GM19239 (cell line): ENCODE measurements around the gene MYO5C.
"Not testable (repeated sequence)": the region's sequence is repeated elsewhere in the genome, so short reads cannot be mapped to it uniquely, and the experiment has no call there.

Source experiments
- DNase-seq: peaks from one replicate; pipeline ENCODE4 v3.0.0; 2011; ENCODE audit warnings: low spot score; ENCODE audit not compliant: insufficient read length
- FAIRE-seq: peaks from 2 replicates; lab custom pipeline; 2011; peaks lifted over from hg19 to GRCh38; lab: Jason Lieb, UNC

The MYO5C gene

GRCh38 chr15:52183562-52184173 is 111.9 kb downstream of the MYO5C start:
- FAIRE-seq = peak; percentile 70
- no peak for DNase-seq

GRCh38 chr15:52181938-52182780 is 113.4 kb downstream of the MYO5C start:
- no peak for DNase-seq
- no peak for FAIRE-seq

GRCh38 chr15:52180851-52181450 is 114.7 kb downstream of the MYO5C start:
- DNase-seq (no peak), FAIRE-seq (no peak)

GRCh38 chr15:52180196-52180835 is 115.3 kb downstream of the MYO5C start:
- FAIRE-seq (peak; percentile 86), DNase-seq (peak; percentile 48)

GRCh38 chr15:52179278-52180195 is 116.1 kb downstream of the MYO5C start:
- DNase-seq = peak; percentile 80
- peak; percentile 96 for FAIRE-seq

GRCh38 chr15:52178765-52179164 is 116.8 kb downstream of the MYO5C start:
- FAIRE-seq (peak; percentile 52), DNase-seq (no peak)

- no peak for DNase-seq
- FAIRE-seq = no peak
These were observed 122.7 kb downstream of the MYO5C start for GRCh38 chr15:52172869-52173268.

- FAIRE-seq = no peak
- DNase-seq = no peak
These were observed 123.8 kb downstream of the MYO5C start for GRCh38 chr15:52171807-52172206.

GRCh38 chr15:52171386-52171785 is 124.2 kb downstream of the MYO5C start:
- DNase-seq (no peak), FAIRE-seq (no peak)

- DNase-seq, FAIRE-seq: not testable (repeated sequence)
These were observed 125.4 kb downstream of the MYO5C start for GRCh38 chr15:52170199-52170598.

GRCh38 chr15:52165494-52166131 is 130.0 kb downstream of the MYO5C start:
- DNase-seq, FAIRE-seq: not testable (repeated sequence)

GRCh38 chr15:52164631-52165265 is 130.9 kb downstream of the MYO5C start:
- DNase-seq (no peak), FAIRE-seq (no peak)

- DNase-seq (no peak), FAIRE-seq (no peak)
These were observed 132.0 kb downstream of the MYO5C start for GRCh38 chr15:52163321-52164190.

- DNase-seq = no peak
These were observed 132.7 kb downstream of the MYO5C start for GRCh38 chr15:52162876-52163275.

GRCh38 chr15:52162260-52162659 is 133.3 kb downstream of the MYO5C start:
- no peak for FAIRE-seq

More at GRCh38 chr15:52162876-52163275, 132.7 kb downstream of the MYO5C start:
- no peak for FAIRE-seq

GRCh38 chr15:52161406-52161966 is 134.1 kb downstream of the MYO5C start:
- DNase-seq = no peak
- no peak for FAIRE-seq

More at GRCh38 chr15:52162260-52162659, 133.3 kb downstream of the MYO5C start:
- DNase-seq = no peak

- FAIRE-seq = no peak
- no peak for DNase-seq
These were observed 136.0 kb downstream of the MYO5C start for GRCh38 chr15:52159645-52160044.
